GM19452 (cell line): ENCODE data around the gene KANSL2.
"Not testable (repeated sequence)": the region's sequence is repeated elsewhere in the genome, so short reads cannot be mapped to it uniquely, and the experiment has no call there.

Experiments
- ATAC-seq: cut with Tn5 transposase; IDR thresholded peaks from one replicate; pipeline ENCODE4 v1.9.1; 2021; ENCODE audit not compliant: unreplicated experiment

KANSL2 gene

DNA sequence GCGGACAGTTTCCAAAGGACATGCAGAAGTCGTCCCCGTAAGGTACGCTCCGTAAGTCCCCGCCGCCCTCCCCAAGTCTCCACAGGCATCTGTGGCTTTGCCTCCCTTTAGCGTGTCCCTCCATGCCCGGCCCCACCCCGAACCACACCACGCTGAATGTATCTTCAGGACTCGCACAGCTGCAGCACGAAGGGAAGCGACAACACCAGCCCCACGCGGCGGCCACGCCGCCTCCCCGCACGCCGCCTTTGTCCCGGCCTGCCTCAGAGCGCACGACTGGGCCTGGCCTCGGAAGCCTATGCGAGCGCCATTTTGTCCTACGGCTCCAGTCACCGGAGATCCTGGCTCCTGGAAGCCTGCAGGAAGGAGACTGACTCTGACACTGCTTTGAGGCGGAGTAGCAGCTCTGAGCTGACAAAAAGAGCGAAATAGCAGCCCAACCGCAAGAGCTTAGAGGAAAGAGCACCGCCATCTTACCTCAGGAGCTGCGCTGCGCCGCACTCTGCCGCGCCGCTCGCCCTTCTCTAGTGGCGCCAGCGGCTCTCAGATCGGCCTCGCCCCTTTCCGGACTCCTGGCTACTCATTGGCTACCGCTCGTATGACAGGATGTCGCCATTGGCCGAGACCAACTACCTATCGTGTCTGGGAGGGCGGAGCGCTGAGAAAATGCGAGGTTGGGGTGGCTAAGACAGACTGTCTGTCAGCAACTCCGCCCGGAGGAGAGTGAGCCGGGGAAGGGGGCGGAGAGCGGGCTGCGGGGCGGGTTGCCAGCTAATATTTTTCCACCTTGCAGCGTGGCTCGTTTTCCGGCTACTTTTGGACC, at the start of gene KANSL2:
Gene KANSL2 (minus strand): TSS at position 529 of the 823 bp plus-strand sequence. CDS start 606 bp downstream, outside the sequence.
- ATAC-seq = peak; percentile 97

DNA sequence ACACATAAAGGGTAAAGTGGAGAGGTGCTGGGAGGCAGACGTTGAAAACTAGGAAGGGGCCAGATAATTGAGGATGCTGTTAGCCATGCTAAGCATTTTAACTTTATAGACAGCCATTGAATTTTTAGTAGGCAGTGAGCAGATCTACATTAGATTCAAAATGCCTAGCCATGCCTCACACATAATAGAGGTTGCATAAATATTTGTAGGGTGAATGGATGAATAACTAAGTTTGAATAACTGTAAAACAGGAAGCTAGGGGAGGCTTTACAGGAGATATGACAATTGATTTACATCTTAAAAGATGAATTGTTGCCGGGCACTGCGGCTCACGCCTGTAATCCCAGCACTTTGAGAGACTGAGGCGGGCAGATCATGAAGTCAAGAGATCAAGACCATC, 46.8 kb upstream of the KANSL2 start:
- ATAC-seq = no peak

- not testable (repeated sequence) for ATAC-seq
Measured at GRCh38 chr12:48720737-48721136, 38.7 kb upstream of the KANSL2 start.

DNA sequence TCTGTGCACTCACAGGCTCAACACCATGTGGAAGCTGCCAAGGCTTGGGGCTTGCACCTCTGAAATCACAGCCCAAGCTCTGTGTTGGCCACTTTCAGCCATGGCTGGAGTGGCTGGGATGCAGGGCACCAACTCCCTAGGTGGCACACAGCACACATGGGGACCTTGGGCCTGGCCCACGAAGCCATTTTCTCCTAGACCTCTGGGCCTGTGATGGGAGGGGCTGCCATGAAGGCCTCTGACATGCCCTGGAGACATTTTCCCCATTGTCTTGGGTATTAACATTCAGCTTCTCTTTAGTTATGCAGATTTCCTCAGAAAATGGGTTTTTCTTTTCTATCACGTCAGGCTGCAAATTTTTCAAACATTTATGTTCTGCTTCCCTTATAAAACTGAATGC, 38.1 kb upstream of the KANSL2 start:
- not testable (repeated sequence) for ATAC-seq

DNA sequence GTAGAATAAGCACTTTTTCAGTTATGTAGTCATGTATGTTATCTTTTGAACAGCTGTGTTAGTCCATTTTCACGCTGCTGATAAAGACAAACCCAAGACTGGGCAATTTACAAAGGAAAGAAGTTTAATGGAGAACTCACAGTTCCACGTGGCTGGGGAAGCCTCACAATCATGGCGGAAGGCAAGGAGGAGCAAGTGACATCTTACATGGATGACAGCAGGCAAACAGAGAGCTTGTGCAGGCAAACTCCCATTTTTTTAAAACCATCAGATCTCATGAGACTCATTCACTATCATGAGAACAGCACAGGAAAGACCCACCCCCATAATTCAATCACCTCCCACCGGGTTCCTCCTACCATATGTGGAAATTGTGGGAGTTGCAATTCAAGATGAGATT, 37.0 kb upstream of the KANSL2 start:
- ATAC-seq = not testable (repeated sequence)

DNA sequence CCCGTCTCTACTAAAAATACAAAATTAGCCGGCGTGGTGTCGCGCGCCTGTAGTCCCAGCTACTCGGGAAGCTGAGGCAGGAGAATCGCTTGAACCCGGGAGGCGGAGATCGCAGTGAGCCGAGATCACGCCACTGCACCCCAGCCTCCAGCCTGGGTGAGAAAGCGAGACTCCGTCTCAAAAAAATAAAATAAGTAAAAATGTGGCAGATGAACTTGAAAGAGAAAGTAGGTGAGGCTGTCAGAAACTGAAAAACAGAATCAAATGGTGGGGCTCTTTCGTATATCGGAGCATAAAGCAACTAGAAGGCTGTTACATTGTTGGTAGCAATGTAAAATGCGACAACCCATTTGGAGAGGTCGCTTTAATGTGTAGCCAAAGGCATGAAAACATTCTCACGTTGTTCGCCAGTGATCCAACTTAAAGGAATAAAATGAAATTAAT, 35.2 kb upstream of the KANSL2 start:
- no peak for ATAC-seq

- peak; percentile 99 for ATAC-seq
Measured at GRCh38 chr12:48716493-48717251, 34.6 kb upstream of the KANSL2 start, which contains the start of gene CCNT1. CCNT1 (minus strand) TSS chr12:48716707; CDS start chr12:48716675, 32 bp downstream.

GRCh38 chr12:48716168-48716492, 34.1 kb upstream of the KANSL2 start:
- peak; percentile 28 for ATAC-seq

- no peak for ATAC-seq
Measured at GRCh38 chr12:48712209-48712608, 30.2 kb upstream of the KANSL2 start.

GRCh38 chr12:48698822-48699221, 16.8 kb upstream of the KANSL2 start:
- ATAC-seq = not testable (repeated sequence)

GRCh38 chr12:48696626-48697025, 14.6 kb upstream of the KANSL2 start:
- ATAC-seq = no peak

GRCh38 chr12:48695859-48696258, 13.8 kb upstream of the KANSL2 start:
- no peak for ATAC-seq

- no peak for ATAC-seq
Measured at GRCh38 chr12:48694038-48694437, 12.0 kb upstream of the KANSL2 start.

- ATAC-seq = no peak
Measured at GRCh38 chr12:48693572-48693971, 11.5 kb upstream of the KANSL2 start.

- ATAC-seq = no peak
Measured at GRCh38 chr12:48691826-48692487, 9.9 kb upstream of the KANSL2 start.

- no peak for ATAC-seq
Measured at GRCh38 chr12:48690990-48691389, 9.0 kb upstream of the KANSL2 start.

DNA sequence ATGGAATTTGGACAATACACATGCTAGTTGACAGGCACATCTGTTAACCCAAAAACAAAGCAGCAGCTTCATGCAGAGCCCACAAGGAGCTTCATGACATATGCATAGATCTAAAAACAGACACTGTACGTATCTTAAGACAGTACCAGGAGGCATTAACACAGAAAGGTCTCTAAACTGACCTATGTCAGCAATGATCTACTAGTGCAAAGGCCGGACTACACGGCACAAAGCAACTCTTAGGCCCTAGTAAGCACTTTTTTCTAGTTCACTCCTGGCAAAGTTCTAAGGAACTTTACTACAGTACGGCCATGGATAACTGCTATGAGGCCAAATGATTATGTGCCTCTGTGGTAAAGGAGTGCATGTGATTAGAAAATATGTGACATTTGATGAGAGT, 8.4 kb upstream of the KANSL2 start:
- ATAC-seq = no peak

DNA sequence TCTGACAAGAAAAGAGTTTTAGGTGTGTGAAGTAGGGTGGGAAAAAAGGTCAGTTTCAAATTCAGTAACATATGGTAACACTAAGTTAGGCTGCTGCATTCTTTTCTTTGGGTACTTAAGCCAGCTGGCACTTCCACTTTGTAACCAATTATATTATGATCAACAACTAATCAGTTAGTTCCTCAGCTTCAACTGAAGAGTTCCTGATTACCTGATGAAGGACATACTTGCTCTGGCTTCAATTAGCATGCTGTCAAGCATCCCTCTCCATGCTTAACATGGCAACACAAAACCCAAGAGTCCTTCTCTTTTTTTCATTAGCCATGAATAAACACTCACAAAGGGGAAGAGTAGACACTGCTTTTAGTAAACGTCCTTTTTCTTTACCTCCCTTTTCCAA, 6.8 kb upstream of the KANSL2 start:
- ATAC-seq = no peak

GRCh38 chr12:48687592-48687991, 5.6 kb upstream of the KANSL2 start:
- no peak for ATAC-seq

- ATAC-seq = no peak
Measured at GRCh38 chr12:48686615-48687334, 4.7 kb upstream of the KANSL2 start.

- no peak for ATAC-seq
Measured at GRCh38 chr12:48686037-48686595, 4.1 kb upstream of the KANSL2 start.
